ENCODE measurements around the gene PABPC4L.
A peak's percentile ranks its signal among the peaks of the same experiment; 100 is the strongest.

The PABPC4L gene

DNA sequence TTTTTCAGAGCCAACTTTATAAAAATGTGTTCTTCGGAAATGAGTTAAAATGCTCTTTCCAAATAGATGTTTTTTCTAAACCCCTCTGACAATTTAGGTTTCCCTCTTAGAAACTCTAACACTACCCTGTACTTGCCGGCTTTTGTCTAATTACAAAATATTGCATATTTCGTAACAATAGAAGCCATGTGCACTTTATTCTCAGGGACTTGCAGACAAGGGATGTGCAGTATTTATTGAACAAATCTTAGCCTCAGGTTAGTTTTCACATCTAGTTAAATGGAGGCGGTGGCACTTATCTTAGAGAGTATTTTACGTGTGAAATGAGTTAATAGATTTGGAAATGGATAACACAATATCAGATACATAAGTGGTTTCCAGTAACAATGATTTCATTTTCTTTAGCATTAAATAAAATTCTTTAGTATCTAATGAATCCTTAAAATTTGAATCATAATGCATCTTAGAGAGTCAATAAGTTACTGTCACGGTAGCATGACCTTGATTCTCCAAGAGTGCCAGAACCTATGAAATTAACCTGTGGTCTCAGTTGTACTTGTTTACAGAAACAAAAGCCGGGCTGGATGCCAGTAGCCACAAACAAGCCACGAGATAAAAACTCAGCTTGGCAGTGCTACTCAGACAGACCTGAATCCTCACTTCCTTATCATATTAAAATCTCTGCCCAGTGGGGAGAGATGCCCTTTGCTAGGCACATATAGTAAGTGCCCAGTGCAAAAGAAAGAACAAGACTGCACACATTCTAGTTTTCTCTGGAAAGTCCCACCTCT lies 772 bp upstream of the PABPC4L start:
- no peak for TF ChIP-seq POLR2AphosphoS5 (IDR thresholded peaks at IDR 0.05; ENCODE audit: borderline replicate concordance, low read depth, low read length)
- TF ChIP-seq EZH2 (IDR thresholded peaks at IDR 0.05) = no peak
- no peak for TF ChIP-seq FOXP2 (optimal IDR thresholded peaks at IDR 0.05; ENCODE audit: control extremely low read depth, extremely low read length, insufficient read depth)
- Histone ChIP-seq H3K9me3 (ENCODE audit: low read depth, low read length) (no peaks in the 10 kb centered on the region), H3K9ac (ENCODE audit: insufficient read length) (no peak overlapping the region), H3K4me3 (peak overlapping the region; percentile 75), H3K36me3 (ENCODE audit: insufficient read depth, low read length) (no peaks in the 10 kb centered on the region; the same call in 1 of the 2 replicates), H3K27ac (peak overlapping the region; percentile 38; the same call in 1 of the 2 replicates)
- no peak for DNase-seq (ENCODE audit: low read depth, low spot score)

DNA sequence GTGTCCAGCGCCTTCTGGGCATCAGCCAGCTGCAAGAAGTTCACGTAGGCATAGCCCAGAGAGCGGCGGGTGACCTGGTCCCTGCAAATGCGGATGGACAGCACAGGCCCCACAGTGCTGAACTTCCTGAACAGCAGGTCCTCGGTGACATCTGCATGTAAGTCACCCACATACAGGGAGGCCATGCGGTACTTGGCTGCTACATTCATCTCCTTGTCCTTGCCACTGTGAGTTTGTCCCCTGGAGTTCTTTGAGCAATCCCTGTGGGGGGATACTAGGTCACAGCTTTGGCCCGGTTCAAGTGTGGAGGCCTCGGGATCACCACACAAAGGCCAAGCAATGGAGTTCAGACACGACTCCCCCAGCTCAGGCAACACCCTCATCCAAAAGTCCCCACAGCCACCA lies 776 bp downstream of the PABPC4L start:
- Histone ChIP-seq H3K36me3 (ENCODE audit: insufficient read depth, low read length) (no peaks in the 10 kb centered on the region; the same call in 1 of the 2 replicates), H3K4me3 (peak overlapping the region; percentile 75)

DNA sequence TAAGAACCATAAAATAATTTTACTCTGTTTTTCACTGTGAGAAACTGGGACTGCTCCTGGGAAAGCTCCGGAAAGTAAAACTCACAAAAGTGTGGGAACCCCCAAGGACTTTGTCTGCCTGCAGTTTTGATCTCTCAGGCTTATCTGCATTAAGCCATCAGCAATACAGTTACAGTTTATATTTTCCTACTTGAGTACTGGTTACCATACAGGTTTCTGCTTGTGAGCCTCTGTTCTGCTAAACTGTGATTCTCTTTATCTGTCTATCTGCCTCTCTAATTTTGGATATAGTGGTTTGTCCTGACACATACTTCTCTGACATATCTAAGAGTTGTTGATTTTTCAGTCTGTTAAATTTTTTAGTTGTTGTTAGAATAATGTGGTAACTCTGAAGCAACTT lies 11.6 kb downstream of the PABPC4L start:
- no peak for TF ChIP-seq FOXP2 (optimal IDR thresholded peaks at IDR 0.05; ENCODE audit: control extremely low read depth, extremely low read length, insufficient read depth)
- TF ChIP-seq EZH2 (IDR thresholded peaks at IDR 0.05) = no peak
- no peaks in the 10 kb centered on the region for H3K36me3 ChIP-seq (ENCODE audit: insufficient read depth, low read length)
- DNase-seq (ENCODE audit: low read depth, low spot score) = no peak
- H3K4me3 ChIP-seq = no peak overlapping the region
- no peak overlapping the region for H3K27ac ChIP-seq
- no peak overlapping the region for H3K9ac ChIP-seq (ENCODE audit: insufficient read length)
- H3K9me3 ChIP-seq (ENCODE audit: low read depth, low read length) = no peaks in the 10 kb centered on the region

More for the DNA sequence above, 776 bp downstream of the PABPC4L start:
- no peak overlapping the region for H3K27ac ChIP-seq
- DNase-seq (ENCODE audit: low read depth, low spot score) = no peak
- no peaks in the 10 kb centered on the region for H3K9me3 ChIP-seq (ENCODE audit: low read depth, low read length)
- TF ChIP-seq POLR2AphosphoS5 (IDR thresholded peaks at IDR 0.05; ENCODE audit: borderline replicate concordance, low read depth, low read length) (no peak), FOXP2 (optimal IDR thresholded peaks at IDR 0.05; ENCODE audit: control extremely low read depth, extremely low read length, insufficient read depth) (no peak), EZH2 (IDR thresholded peaks at IDR 0.05) (no peak)
- peak overlapping the region; percentile 79 for H3K9ac ChIP-seq (ENCODE audit: insufficient read length)

DNA sequence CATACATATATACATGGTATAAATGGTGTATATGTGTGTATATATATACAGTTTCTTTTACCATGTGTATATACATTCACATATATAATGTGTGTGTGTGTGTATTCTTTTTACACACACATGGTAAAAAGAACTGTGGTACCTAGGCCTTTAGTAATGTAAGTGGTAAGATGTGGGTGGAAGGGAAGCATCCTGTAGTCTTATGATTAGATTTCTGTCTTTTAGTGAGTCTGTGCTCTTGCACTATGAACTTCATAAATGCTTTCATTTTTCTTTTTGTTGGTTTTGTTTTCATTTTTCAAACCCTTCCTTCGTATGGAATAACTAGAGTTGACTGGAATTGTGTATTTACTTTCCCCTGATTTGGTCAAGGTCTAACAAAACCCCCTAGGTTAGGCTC lies 12.1 kb downstream of the PABPC4L start:
- H3K36me3 ChIP-seq (ENCODE audit: insufficient read depth, low read length) = no peaks in the 10 kb centered on the region
- no peak overlapping the region for H3K27ac ChIP-seq
- no peak overlapping the region for H3K4me3 ChIP-seq
- H3K9ac ChIP-seq (ENCODE audit: insufficient read length) = no peak overlapping the region
- no peak for DNase-seq (ENCODE audit: low read depth, low spot score)
- TF ChIP-seq FOXP2 (optimal IDR thresholded peaks at IDR 0.05; ENCODE audit: control extremely low read depth, extremely low read length, insufficient read depth) (no peak), EZH2 (IDR thresholded peaks at IDR 0.05) (no peak), POLR2AphosphoS5 (IDR thresholded peaks at IDR 0.05; ENCODE audit: borderline replicate concordance, low read depth, low read length) (no peak)
- H3K9me3 ChIP-seq (ENCODE audit: low read depth, low read length) = no peaks in the 10 kb centered on the region

DNA sequence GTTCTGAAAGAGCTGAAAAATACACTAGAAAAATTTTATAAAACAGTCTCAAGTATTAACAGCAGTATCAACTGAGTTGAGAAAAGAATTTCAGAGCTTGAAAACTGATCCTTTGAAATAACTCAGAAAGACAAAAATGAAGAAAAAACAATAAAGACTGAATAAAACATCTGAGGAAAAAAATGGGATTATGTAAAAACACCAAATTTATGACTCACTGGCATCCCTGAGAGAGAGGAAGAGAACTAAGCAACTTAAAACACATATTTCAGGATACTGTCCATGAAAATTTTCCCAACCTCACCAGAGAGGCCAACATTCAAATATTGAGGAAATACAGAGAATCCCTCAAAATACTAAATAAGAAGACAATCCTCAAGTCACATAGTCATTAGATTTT lies 22.9 kb downstream of the PABPC4L start:
- Histone ChIP-seq H3K9ac (ENCODE audit: insufficient read length) (no peak overlapping the region), H3K9me3 (ENCODE audit: low read depth, low read length) (no peaks in the 10 kb centered on the region), H3K4me3 (no peak overlapping the region), H3K27ac (no peak overlapping the region), H3K36me3 (ENCODE audit: insufficient read depth, low read length) (no peaks in the 10 kb centered on the region)
- DNase-seq (ENCODE audit: low read depth, low spot score) = no peak
- no peak for TF ChIP-seq EZH2 (IDR thresholded peaks at IDR 0.05)
- no peak for TF ChIP-seq FOXP2 (optimal IDR thresholded peaks at IDR 0.05; ENCODE audit: control extremely low read depth, extremely low read length, insufficient read depth)
- TF ChIP-seq POLR2AphosphoS5 (IDR thresholded peaks at IDR 0.05; ENCODE audit: borderline replicate concordance, low read depth, low read length) = no peak

DNA sequence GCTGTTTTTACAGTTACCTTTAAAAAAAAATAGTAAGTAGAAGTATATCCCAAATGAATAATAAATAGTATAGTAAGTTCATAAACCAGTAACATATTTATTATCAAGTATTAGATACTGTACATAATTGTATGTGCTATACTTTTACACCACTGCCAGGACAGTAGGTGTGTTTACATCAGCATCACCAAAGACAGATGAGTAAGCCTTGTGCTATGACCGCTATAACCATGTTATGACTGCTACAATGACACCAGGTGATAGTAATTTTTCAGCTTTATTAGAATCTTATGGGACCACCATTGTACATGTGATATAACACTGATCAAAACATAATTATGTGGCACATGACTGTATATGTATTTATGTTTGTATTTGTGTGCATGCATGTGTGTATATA lies 27.3 kb downstream of the PABPC4L start:
- DNase-seq (ENCODE audit: low read depth, low spot score) = no peak
- TF ChIP-seq POLR2AphosphoS5 (IDR thresholded peaks at IDR 0.05; ENCODE audit: borderline replicate concordance, low read depth, low read length) (no peak), FOXP2 (optimal IDR thresholded peaks at IDR 0.05; ENCODE audit: control extremely low read depth, extremely low read length, insufficient read depth) (no peak), EZH2 (IDR thresholded peaks at IDR 0.05) (no peak)
- H3K36me3 ChIP-seq (ENCODE audit: insufficient read depth, low read length) = no peaks in the 10 kb centered on the region

DNA sequence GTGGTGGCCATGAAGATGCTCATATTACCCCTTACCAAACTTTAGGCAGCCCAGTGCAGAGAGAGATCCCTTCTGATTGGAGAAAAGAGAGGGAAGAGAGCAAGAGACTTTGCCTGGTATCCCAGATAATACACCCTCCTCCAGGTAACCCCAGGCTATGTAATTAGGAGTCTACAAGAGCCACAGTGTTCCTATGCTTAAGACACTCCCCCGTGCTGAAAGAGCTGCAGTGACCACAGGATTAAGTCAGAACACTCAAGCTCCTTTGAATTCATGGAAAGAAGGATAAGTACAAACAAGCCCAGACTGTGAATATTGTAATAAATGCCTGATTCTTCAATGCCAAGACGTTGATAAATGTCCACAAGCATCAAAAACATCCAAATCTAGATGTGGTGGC lies 41.4 kb downstream of the PABPC4L start:
- Histone ChIP-seq H3K36me3 (ENCODE audit: insufficient read depth, low read length) (no peaks in the 10 kb centered on the region), H3K9ac (ENCODE audit: insufficient read length) (no peak overlapping the region), H3K4me3 (no peak overlapping the region), H3K27ac (no peak overlapping the region), H3K9me3 (ENCODE audit: low read depth, low read length) (no peaks in the 10 kb centered on the region)
- DNase-seq (ENCODE audit: low read depth, low spot score) = no peak
- TF ChIP-seq POLR2AphosphoS5 (IDR thresholded peaks at IDR 0.05; ENCODE audit: borderline replicate concordance, low read depth, low read length) (no peak), FOXP2 (optimal IDR thresholded peaks at IDR 0.05; ENCODE audit: control extremely low read depth, extremely low read length, insufficient read depth) (no peak), EZH2 (IDR thresholded peaks at IDR 0.05) (no peak)

More for the DNA sequence above, 27.3 kb downstream of the PABPC4L start:
- no peak overlapping the region for H3K4me3 ChIP-seq
- H3K9ac ChIP-seq (ENCODE audit: insufficient read length) = no peak overlapping the region
- no peaks in the 10 kb centered on the region for H3K9me3 ChIP-seq (ENCODE audit: low read depth, low read length)
- no peak overlapping the region for H3K27ac ChIP-seq

DNA sequence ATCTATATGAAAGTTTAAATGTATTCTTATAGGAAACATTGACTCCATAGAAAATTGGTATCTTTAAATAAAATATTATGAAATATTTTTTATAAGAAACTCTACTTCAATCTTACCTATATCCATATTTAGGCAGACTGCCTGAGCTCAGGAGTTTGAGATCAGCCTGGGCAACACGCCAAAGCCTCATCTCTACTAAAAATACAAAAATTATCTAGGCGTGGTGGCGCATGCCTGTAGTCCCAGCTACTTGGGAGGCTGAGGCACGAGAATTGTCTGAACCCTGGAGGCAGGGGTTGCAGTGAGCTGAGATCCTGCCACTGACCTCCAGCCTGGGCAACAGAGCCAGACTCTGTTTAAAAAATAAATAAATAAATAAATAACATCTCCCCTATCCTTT lies 47.5 kb downstream of the PABPC4L start:
- no peaks in the 10 kb centered on the region for H3K9me3 ChIP-seq (ENCODE audit: low read depth, low read length)
- no peak overlapping the region for H3K27ac ChIP-seq
- no peaks in the 10 kb centered on the region for H3K36me3 ChIP-seq (ENCODE audit: insufficient read depth, low read length)
- H3K4me3 ChIP-seq = no peak overlapping the region
- TF ChIP-seq POLR2AphosphoS5 (IDR thresholded peaks at IDR 0.05; ENCODE audit: borderline replicate concordance, low read depth, low read length) (no peak), FOXP2 (optimal IDR thresholded peaks at IDR 0.05; ENCODE audit: control extremely low read depth, extremely low read length, insufficient read depth) (no peak), EZH2 (IDR thresholded peaks at IDR 0.05) (no peak)
- no peak overlapping the region for H3K9ac ChIP-seq (ENCODE audit: insufficient read length)
- no peak for DNase-seq (ENCODE audit: low read depth, low spot score)
